Measurements from ENCODE around the gene ARHGEF1. TPM values are rescaled to one million over a fixed set of nuclear protein-coding genes. Genes with fewer than 3 reads are reported as not detected.

ARHGEF1 gene
- total RNA-seq (2014; rRNA removed; shearing (Covaris generic)) = 151 and 166 TPM in 2 replicates

GRCh38 chr19:41882568-41883462, at the start of gene ARHGEF1:
Gene ARHGEF1, plus strand, starts transcription at chr19:41883184. Its CDS starts 4,899 bp downstream, at chr19:41888083.

GRCh38 chr19:41844601-41845000, 38.4 kb upstream of the ARHGEF1 start, which contains the start of gene LYPD4:
Gene LYPD4, minus strand, starts transcription at chr19:41844683. Its CDS starts 5,398 bp downstream, at chr19:41839285.

GRCh38 chr19:41845001-41845050, 38.2 kb upstream of the ARHGEF1 start, which contains the start of gene DMRTC2:
Gene DMRTC2, plus strand, starts transcription at chr19:41845042. Its CDS starts 2,387 bp downstream, at chr19:41847429.

DNA sequence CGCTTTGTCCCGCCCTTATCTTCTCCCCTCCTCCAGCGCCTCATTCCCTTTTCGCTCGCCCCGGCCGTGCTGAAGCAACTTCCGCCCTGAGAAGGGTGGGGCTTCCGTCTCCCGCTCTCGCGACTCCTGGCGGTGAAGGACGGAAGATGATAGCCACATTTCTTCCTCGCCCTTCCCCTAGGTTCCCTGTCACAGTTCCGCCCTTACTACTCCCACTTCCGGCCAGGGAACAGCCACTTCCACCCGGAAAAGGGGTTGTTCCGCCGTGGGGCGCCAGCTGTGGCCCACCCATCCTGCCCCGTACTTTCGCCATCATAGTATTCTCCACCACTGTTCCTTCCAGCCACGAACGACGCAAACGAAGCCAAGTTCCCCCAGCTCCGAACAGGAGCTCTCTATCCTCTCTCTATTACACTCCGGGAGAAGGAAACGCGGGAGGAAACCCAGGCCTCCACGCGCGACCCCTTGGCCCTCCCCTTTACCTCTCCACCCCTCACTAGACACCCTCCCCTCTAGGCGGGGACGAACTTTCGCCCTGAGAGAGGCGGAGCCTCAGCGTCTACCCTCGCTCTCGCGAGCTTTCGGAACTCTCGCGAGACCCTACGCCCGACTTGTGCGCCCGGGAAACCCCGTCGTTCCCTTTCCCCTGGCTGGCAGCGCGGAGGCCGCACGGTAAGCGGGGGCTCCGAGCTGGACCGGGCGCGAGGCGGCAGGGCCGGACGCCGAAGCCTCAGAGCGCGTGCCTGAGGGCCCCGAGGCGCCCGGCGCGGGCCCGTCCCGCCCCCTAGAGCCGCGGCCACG, 23.2 kb upstream of the ARHGEF1 start, which contains the start of gene RPS19:
Gene RPS19 (plus strand): TSS at position 638 of the 801 bp plus-strand sequence. CDS start 520 bp downstream, outside the sequence.

GRCh38 chr19:41876847-41877832, 5.8 kb upstream of the ARHGEF1 start, which contains the start of gene CD79A:
Gene CD79A, plus strand, starts transcription at chr19:41877279. Its CDS starts 26 bp downstream, at chr19:41877305.

GRCh38 chr19:41928221-41928683, 45.3 kb downstream of the ARHGEF1 start, which contains the start of gene ERFL:
Gene ERFL, minus strand, starts transcription at chr19:41928449. Its CDS starts 15,530 bp downstream, at chr19:41912919.

Small RNAs within 50 kb of the gene (small RNA-seq; reads per million reads assigned to genes)
- not detected for gene MIR6797

Other genes with a start within 250 kb of the ARHGEF1 start
- gene CEACAM7, start 194.9 kb upstream of the ARHGEF1 start, total RNA-seq (2014; rRNA removed; shearing (Covaris generic)) = not detected in 2 replicates
- gene CEACAM5, start 174.6 kb upstream of the ARHGEF1 start, total RNA-seq (2014; rRNA removed; shearing (Covaris generic)) = not detected in 2 replicates
- gene CEACAM6, start 127.7 kb upstream of the ARHGEF1 start, total RNA-seq (2014; rRNA removed; shearing (Covaris generic)) = not detected in 2 replicates
- gene CEACAM3, start 86.6 kb upstream of the ARHGEF1 start, total RNA-seq (2014; rRNA removed; shearing (Covaris generic)) = not detected in 2 replicates
- not detected in 2 replicates for gene LYPD4, start 38.5 kb upstream of the ARHGEF1 start, total RNA-seq (2014; rRNA removed; shearing (Covaris generic))
- not detected in 2 replicates for gene DMRTC2, start 38.1 kb upstream of the ARHGEF1 start, total RNA-seq (2014; rRNA removed; shearing (Covaris generic))
- 2,531 and 2,844 TPM in 2 replicates for gene RPS19, start 22.9 kb upstream of the ARHGEF1 start, total RNA-seq (2014; rRNA removed; shearing (Covaris generic))
- not detected in 2 replicates for gene CD79A, start 5.9 kb upstream of the ARHGEF1 start, total RNA-seq (2014; rRNA removed; shearing (Covaris generic))
- gene ERFL, start 45.3 kb downstream of the ARHGEF1 start, total RNA-seq (2014; rRNA removed; shearing (Covaris generic)) = not detected in 2 replicates
- gene RABAC1, start 76.1 kb downstream of the ARHGEF1 start, total RNA-seq (2014; rRNA removed; shearing (Covaris generic)) = 87.1 and 95.0 TPM in 2 replicates
- gene ATP1A3, start 111.0 kb downstream of the ARHGEF1 start, total RNA-seq (2014; rRNA removed; shearing (Covaris generic)) = not detected in 2 replicates
- 0.16 and 0.23 TPM in 2 replicates for gene GRIK5, start 187.0 kb downstream of the ARHGEF1 start, total RNA-seq (2014; rRNA removed; shearing (Covaris generic))
- 14.7 and 15.3 TPM in 2 replicates for gene ZNF574, start 193.0 kb downstream of the ARHGEF1 start, total RNA-seq (2014; rRNA removed; shearing (Covaris generic))
- gene POU2F2, start 249.3 kb downstream of the ARHGEF1 start, total RNA-seq (2014; rRNA removed; shearing (Covaris generic)) = 0.08 and 1.2 TPM in 2 replicates

Data from A375 (cell line).